SK-N-SH (cell line): ENCODE measurements around the gene KRTAP10-2. TPM values are rescaled to one million over a fixed set of nuclear protein-coding genes. Genes with fewer than 3 reads are reported as not detected.
"Not testable (repeated sequence)": the region's sequence is repeated elsewhere in the genome, so short reads cannot be mapped to it uniquely, and the experiment has no call there.

Source experiments
- CTCF ChIA-PET: fragments of 300-600, 350-600 bp; formaldehyde crosslinking; extraction: SDS; loops from one replicate; lab custom pipeline; 2021; lab: Yijun Ruan, JAX
- POLR2A ChIA-PET: fragments of 350-600 bp; sonication (Branson Sonifier 250); formaldehyde crosslinking; extraction: SDS; loops from one replicate; lab custom pipeline; 2020; ENCODE audit warnings: antibody characterized with exemption, inconsistent platforms; lab: Yijun Ruan, JAX
- DNase-seq: peaks from one replicate; pipeline ENCODE4 v3.0.0; 2012
- H2AFZ ChIP-seq: fragments of 200-600 bp; sonication (generic); 2 replicates; pipeline ENCODE4 v1.8.1; 2016; ENCODE audit warnings: antibody characterized with exemption, mild to moderate bottlenecking, low read depth
- H3F3A ChIP-seq: fragments of 200-600 bp; sonication (generic); replicated peaks from 2 replicates; pipeline ENCODE3; 2016; ENCODE audit warnings: antibody characterized with exemption, mild to moderate bottlenecking; ENCODE audit not compliant: insufficient read depth
- H3K27ac ChIP-seq, 2 experiments: fragments of 200-500 bp in 1 of 2; fragments of 200-600 bp in 1 of 2; sonication (Bioruptor generic) in 1 of 2; sonication (generic), shearing (Covaris generic) in 1 of 2; 2 replicates each; pipeline versions ENCODE4 v1.5.1 to v1.6.1; 2014 to 2016; ENCODE audit warnings: low read depth in 2 of 2, inconsistent platforms in 1 of 2, low read length in 1 of 2, mild to moderate bottlenecking in 1 of 2, mixed read lengths in 1 of 2
- H3K27me3 ChIP-seq: fragments of 200-600 bp; sonication (generic), shearing (Covaris generic); 2 replicates; pipeline ENCODE4 v1.6.1; 2016; ENCODE audit warnings: mixed run types; ENCODE audit not compliant: insufficient read depth
- H3K36me3 ChIP-seq, 2 experiments: fragments of 200-500 bp in 1 of 2; fragments of 200-600 bp in 1 of 2; sonication (Bioruptor generic) in 1 of 2; sonication (generic) in 1 of 2; replicated peaks in 1 of 2; 2 replicates each; pipeline versions ENCODE3 to v1.5.1; 2014 to 2016; ENCODE audit warnings: low read length in 1 of 2, mild to moderate bottlenecking in 1 of 2; ENCODE audit not compliant: insufficient read depth in 2 of 2, control insufficient read depth in 1 of 2
- H3K4me1 ChIP-seq, 2 experiments: fragments of 200-500 bp in 1 of 2; fragments of 200-600 bp in 1 of 2; sonication (Bioruptor generic) in 1 of 2; sonication (generic), shearing (Covaris generic) in 1 of 2; 2 replicates each; pipeline versions ENCODE4 v1.5.1 to v1.6.1; 2014 to 2016; ENCODE audit warnings: low read depth in 1 of 2, low read length in 1 of 2, mixed run types in 1 of 2; ENCODE audit not compliant: insufficient read depth in 2 of 2, control insufficient read depth in 1 of 2
- H3K4me2 ChIP-seq: fragments of 200-600 bp; sonication (generic), shearing (Covaris generic); 2 replicates; pipeline ENCODE4 v1.6.1; 2017; ENCODE audit warnings: mixed run types
- H3K4me3 ChIP-seq, 2 experiments: fragments of 200-500 bp in 1 of 2; fragments of 200-600 bp in 1 of 2; sonication (Bioruptor generic) in 1 of 2; sonication (generic), shearing (Covaris generic) in 1 of 2; 2 replicates each; pipeline versions ENCODE4 v1.5.1 to v1.8.1; 2014 to 2016; ENCODE audit warnings: low read depth in 2 of 2, inconsistent platforms in 1 of 2, low read length in 1 of 2, mild to moderate bottlenecking in 1 of 2, mixed read lengths in 1 of 2, moderate library complexity in 1 of 2
- H3K79me2 ChIP-seq: fragments of 200-600 bp; sonication (generic); 2 replicates; pipeline ENCODE4 v1.8.1; 2017; ENCODE audit warnings: mild to moderate bottlenecking; ENCODE audit not compliant: insufficient read depth
- H3K9ac ChIP-seq: fragments of 200-600 bp; sonication (generic); 2 replicates; pipeline ENCODE4 v1.6.1; 2017; ENCODE audit warnings: mixed run types
- H3K9me2 ChIP-seq: fragments of 200-600 bp; sonication (generic); 2 replicates; pipeline ENCODE4 v1.6.1; 2017; ENCODE audit warnings: mixed run types
- H3K9me3 ChIP-seq: fragments of 200-600 bp; sonication (generic); 2 replicates; pipeline ENCODE4 v1.6.1; 2017; ENCODE audit warnings: mixed run types, mild to moderate bottlenecking, moderate library complexity
- H4K20me1 ChIP-seq: fragments of 200-600 bp; sonication (generic); 2 replicates; pipeline ENCODE4 v1.6.1; 2017; ENCODE audit warnings: mild to moderate bottlenecking, mixed run types; ENCODE audit not compliant: insufficient read depth
- EZH2phosphoT487 ChIP-seq: fragments of 200-600 bp; sonication (generic); IDR thresholded peaks from 2 replicates; pipeline ENCODE4 v1.6.1; 2017; ENCODE audit warnings: low read depth, mixed run types, mild to moderate bottlenecking, antibody characterized with exemption, moderate library complexity, borderline replicate concordance
- FOSL2 ChIP-seq: IDR thresholded peaks from 2 replicates; pipeline ENCODE4 v1.4.0; 2012; ENCODE audit warnings: low read depth, mild to moderate bottlenecking, moderate library complexity, borderline replicate concordance
- GABPA ChIP-seq: IDR thresholded peaks from 2 replicates; pipeline ENCODE4 v1.4.0; 2012; ENCODE audit warnings: low read depth, mild to moderate bottlenecking
- IRF3 ChIP-seq: fragments of 150-350 bp; IDR thresholded peaks from 2 replicates; pipeline ENCODE4 v1.6.1; 2016; ENCODE audit warnings: mild to moderate bottlenecking, low read depth, low read length
- MAX ChIP-seq: IDR thresholded peaks from 2 replicates; pipeline ENCODE4 v1.4.0; 2012; ENCODE audit warnings: low read depth
- NFIC ChIP-seq: IDR thresholded peaks from 2 replicates; pipeline ENCODE4 v1.4.0; 2012; ENCODE audit warnings: borderline replicate concordance
- RCOR1 ChIP-seq: fragments of 150-350 bp; IDR thresholded peaks from 2 replicates; pipeline ENCODE4 v1.6.1; 2017; ENCODE audit warnings: antibody characterized with exemption, low read length
- RXRA ChIP-seq: IDR thresholded peaks from 2 replicates; pipeline ENCODE4 v1.4.0; 2012; ENCODE audit warnings: low read depth, mild to moderate bottlenecking, borderline replicate concordance
- SMC3 ChIP-seq: IDR thresholded peaks from 2 replicates; pipeline ENCODE4 v1.6.1; 2012; ENCODE audit warnings: low read depth, low read length, improper control_type of control experiment
- TEAD4 ChIP-seq: IDR thresholded peaks from 2 replicates; pipeline ENCODE4 v1.4.0; 2012; ENCODE audit warnings: mild to moderate bottlenecking, borderline replicate concordance; ENCODE audit not compliant: insufficient read depth
- WGBS: methylation state at CpG from one replicate; pipeline ENCODE4 v1.1.6; 2017; ENCODE audit warnings: low lambda C conversion rate; 5-methylcytosine and 5-hydroxymethylcytosine counted together
- polyA plus RNA-seq, 3 experiments: library from polyadenylated mRNA; depleted of rRNA; stranded (reverse); fragments of >200 nt; gene quantifications; 2 replicates each; pipeline ENCODE4 v1.2.3, GENCODE V29; 2012
- TF ChIP-seq, protein P1 (sequence below): fragments of 200-600 bp; sonication (generic); IDR thresholded peaks from 2 replicates; pipeline ENCODE4 v1.6.1; 2017; ENCODE audit warnings: antibody characterized with exemption, mild to moderate bottlenecking, moderate library complexity
- TF ChIP-seq, protein P2 (sequence below): IDR thresholded peaks from 2 replicates; pipeline ENCODE4 v1.4.0; 2012; ENCODE audit warnings: low read depth, borderline replicate concordance

KRTAP10-2 gene, protein sequence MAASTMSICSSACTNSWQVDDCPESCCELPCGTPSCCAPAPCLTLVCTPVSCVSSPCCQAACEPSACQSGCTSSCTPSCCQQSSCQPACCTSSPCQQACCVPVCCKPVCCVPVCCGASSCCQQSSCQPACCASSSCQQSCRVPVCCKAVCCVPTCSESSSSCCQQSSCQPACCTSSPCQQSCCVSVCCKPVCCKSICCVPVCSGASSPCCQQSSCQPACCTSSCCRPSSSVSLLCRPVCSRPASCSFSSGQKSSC
- not detected in 2 replicates for polyA plus RNA-seq (2012; rRNA removed)
- polyA plus RNA-seq (2012; cell fraction: cytosol; rRNA removed): not detected in 2 replicates
- polyA plus RNA-seq (2012; cell fraction: nucleus; rRNA removed): not detected in 2 replicates

GRCh38 chr21:44551340-44551961, at the start of gene KRTAP10-2:
Gene KRTAP10-2 (minus strand): TSS chr21:44551505. CDS start chr21:44551458, 47 bp downstream.
- H3K9me2 ChIP-seq: no peaks in the 10 kb centered on the region
- no peak for DNase-seq
- H3F3A ChIP-seq: no peaks in the 10 kb centered on the region
- H3K27me3 ChIP-seq: peaks cover 49% of the 10 kb centered on the region
- no peak for TF ChIP-seq GABPA
- no peak for TF ChIP-seq EZH2phosphoT487
- TF ChIP-seq MAX: no peak
- no peak for TF ChIP-seq SMC3
- TF ChIP-seq NFIC: no peak
- no peak for TF ChIP-seq FOSL2
- no peak for TF ChIP-seq RXRA
- no peak for TF ChIP-seq RCOR1
- no peak for TF ChIP-seq IRF3
- TF ChIP-seq, protein P1, sequence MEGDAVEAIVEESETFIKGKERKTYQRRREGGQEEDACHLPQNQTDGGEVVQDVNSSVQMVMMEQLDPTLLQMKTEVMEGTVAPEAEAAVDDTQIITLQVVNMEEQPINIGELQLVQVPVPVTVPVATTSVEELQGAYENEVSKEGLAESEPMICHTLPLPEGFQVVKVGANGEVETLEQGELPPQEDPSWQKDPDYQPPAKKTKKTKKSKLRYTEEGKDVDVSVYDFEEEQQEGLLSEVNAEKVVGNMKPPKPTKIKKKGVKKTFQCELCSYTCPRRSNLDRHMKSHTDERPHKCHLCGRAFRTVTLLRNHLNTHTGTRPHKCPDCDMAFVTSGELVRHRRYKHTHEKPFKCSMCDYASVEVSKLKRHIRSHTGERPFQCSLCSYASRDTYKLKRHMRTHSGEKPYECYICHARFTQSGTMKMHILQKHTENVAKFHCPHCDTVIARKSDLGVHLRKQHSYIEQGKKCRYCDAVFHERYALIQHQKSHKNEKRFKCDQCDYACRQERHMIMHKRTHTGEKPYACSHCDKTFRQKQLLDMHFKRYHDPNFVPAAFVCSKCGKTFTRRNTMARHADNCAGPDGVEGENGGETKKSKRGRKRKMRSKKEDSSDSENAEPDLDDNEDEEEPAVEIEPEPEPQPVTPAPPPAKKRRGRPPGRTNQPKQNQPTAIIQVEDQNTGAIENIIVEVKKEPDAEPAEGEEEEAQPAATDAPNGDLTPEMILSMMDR: no peak
- TF ChIP-seq, protein P2, sequence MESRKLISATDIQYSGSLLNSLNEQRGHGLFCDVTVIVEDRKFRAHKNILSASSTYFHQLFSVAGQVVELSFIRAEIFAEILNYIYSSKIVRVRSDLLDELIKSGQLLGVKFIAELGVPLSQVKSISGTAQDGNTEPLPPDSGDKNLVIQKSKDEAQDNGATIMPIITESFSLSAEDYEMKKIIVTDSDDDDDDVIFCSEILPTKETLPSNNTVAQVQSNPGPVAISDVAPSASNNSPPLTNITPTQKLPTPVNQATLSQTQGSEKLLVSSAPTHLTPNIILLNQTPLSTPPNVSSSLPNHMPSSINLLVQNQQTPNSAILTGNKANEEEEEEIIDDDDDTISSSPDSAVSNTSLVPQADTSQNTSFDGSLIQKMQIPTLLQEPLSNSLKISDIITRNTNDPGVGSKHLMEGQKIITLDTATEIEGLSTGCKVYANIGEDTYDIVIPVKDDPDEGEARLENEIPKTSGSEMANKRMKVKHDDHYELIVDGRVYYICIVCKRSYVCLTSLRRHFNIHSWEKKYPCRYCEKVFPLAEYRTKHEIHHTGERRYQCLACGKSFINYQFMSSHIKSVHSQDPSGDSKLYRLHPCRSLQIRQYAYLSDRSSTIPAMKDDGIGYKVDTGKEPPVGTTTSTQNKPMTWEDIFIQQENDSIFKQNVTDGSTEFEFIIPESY: no peak
- TF ChIP-seq TEAD4: no peak
- no peaks in the 10 kb centered on the region for H3K4me1 ChIP-seq
- ChIA-PET CTCF (no interaction called here), POLR2A (no interaction called here)
- no peaks in the 10 kb centered on the region for H3K79me2 ChIP-seq
- H3K9ac ChIP-seq: no peak within 1 kb of the TSS
- H4K20me1 ChIP-seq: no peaks in the 10 kb centered on the region
- WGBS: 24% methylated on average over 16 of the region's 17 CpGs
- no peak within 1 kb of the TSS for H2AFZ ChIP-seq
- no peak within 1 kb of the TSS for H3K4me2 ChIP-seq
- H3K27ac ChIP-seq: no peak within 1 kb of the TSS
- H3K4me3 ChIP-seq: no peak within 1 kb of the TSS
- no peaks in the 10 kb centered on the region for H3K9me3 ChIP-seq
- H3K36me3 ChIP-seq: no peaks in the 10 kb centered on the region

GRCh38 chr21:44601091-44601490, 49.8 kb upstream of the KRTAP10-2 start:
- H3K4me1 ChIP-seq, H3K9me3 ChIP-seq, H3K4me2 ChIP-seq, H3K4me3 ChIP-seq, DNase-seq, H4K20me1 ChIP-seq, H3K9me2 ChIP-seq, H3K79me2 ChIP-seq, H3K9ac ChIP-seq, H3K36me3 ChIP-seq, H3F3A ChIP-seq, H3K27ac ChIP-seq, CTCF ChIA-PET, POLR2A ChIA-PET, H2AFZ ChIP-seq: not testable (repeated sequence)
- 18% methylated on average over 6 of the region's 10 CpGs for WGBS
- H3K27me3 ChIP-seq: peaks cover 10% of the 10 kb centered on the region; the same call in 1 of the 2 replicates

- not testable (repeated sequence) for H3K9ac ChIP-seq
Measured at GRCh38 chr21:44600118-44600978, 49.0 kb upstream of the KRTAP10-2 start, which contains the start of gene KRTAP10-7. Gene KRTAP10-7 (plus strand): TSS chr21:44600597. CDS start chr21:44600622, 25 bp downstream.

More at GRCh38 chr21:44600118-44600978, 49.0 kb upstream of the KRTAP10-2 start, which contains the start of gene KRTAP10-7:
- H3F3A ChIP-seq, H2AFZ ChIP-seq, H3K4me1 ChIP-seq, H3K4me2 ChIP-seq, H3K36me3 ChIP-seq, H3K79me2 ChIP-seq, H4K20me1 ChIP-seq, H3K9me2 ChIP-seq, H3K9me3 ChIP-seq, DNase-seq, CTCF ChIA-PET, POLR2A ChIA-PET, H3K4me3 ChIP-seq, H3K27ac ChIP-seq: not testable (repeated sequence)
- H3K27me3 ChIP-seq: peaks cover 10% of the 10 kb centered on the region; the same call in 1 of the 2 replicates
- WGBS: 31% methylated on average over 18 of the region's 23 CpGs
